Right lobe of liver (tissue), 4 donors: ENCODE data around the gene CRPPA.

Experiments
- CTCF ChIP-seq, 4 donors: fragments of 200-600 bp in 3 of 4; fragments of 450-650 bp in 1 of 4; IDR thresholded peaks; one replicate each; pipeline versions ENCODE4 v1.5.1 to v1.8.0; 2016 to 2022; ENCODE audit warnings: antibody characterized with exemption in 4 of 4, mild to moderate bottlenecking in 2 of 4
- POLR2A ChIP-seq: fragments of 450-650 bp; IDR thresholded peaks from one replicate; pipeline ENCODE4 v1.6.1; 2017; ENCODE audit warnings: antibody characterized with exemption, mild to moderate bottlenecking
- donor health status: DM: no; HTN: no; CAD: no.
- donor health status: DM: no; HTN: no; CAD: no.
- donor health status: DM: no; HTN: yes; CAD: no.

- TF ChIP-seq CTCF (IDR thresholded peaks at IDR 0.05) (no peak), POLR2A (no peak)
Measured at GRCh38 chr7:16419859-16420258, 1.5 kb downstream of the CRPPA start.
